ENCODE measurements around the gene ACACB.
"Not testable (repeated sequence)": the region's sequence is repeated elsewhere in the genome, so short reads cannot be mapped to it uniquely, and the experiment has no call there.

The ACACB gene

GRCh38 chr12:109144224-109144623 lies 27.8 kb downstream of the ACACB start:
- no peak for DNase-seq

- DNase-seq: not testable (repeated sequence)
Measured at GRCh38 chr12:109147126-109147525, 30.7 kb downstream of the ACACB start.

- peak in 1 of 2 donors; percentile 30 for DNase-seq
Measured at GRCh38 chr12:109147954-109148353, 31.6 kb downstream of the ACACB start.

- DNase-seq: no peak
Measured at GRCh38 chr12:109150124-109150640, 33.8 kb downstream of the ACACB start.

GRCh38 chr12:109151457-109151856 lies 35.1 kb downstream of the ACACB start:
- DNase-seq: no peak

GRCh38 chr12:109153821-109154441 lies 37.5 kb downstream of the ACACB start:
- no peak for DNase-seq

- peak; percentile 70 to 81 for DNase-seq
Measured at GRCh38 chr12:109154451-109155438, 38.4 kb downstream of the ACACB start.

- DNase-seq: no peak
Measured at GRCh38 chr12:109156036-109156435, 39.6 kb downstream of the ACACB start.

- no peak for DNase-seq
Measured at GRCh38 chr12:109156586-109156985, 40.2 kb downstream of the ACACB start.

- DNase-seq: no peak
Measured at GRCh38 chr12:109157986-109158385, 41.6 kb downstream of the ACACB start.

GRCh38 chr12:109160433-109160832 lies 44.0 kb downstream of the ACACB start:
- DNase-seq: no peak

- DNase-seq: no peak
Measured at GRCh38 chr12:109160873-109161272, 44.5 kb downstream of the ACACB start.

GRCh38 chr12:109162551-109162950 lies 46.2 kb downstream of the ACACB start:
- no peak for DNase-seq

GRCh38 chr12:109163167-109163566 lies 46.8 kb downstream of the ACACB start:
- DNase-seq: no peak

GRCh38 chr12:109165599-109165998 lies 49.2 kb downstream of the ACACB start:
- no peak for DNase-seq

GRCh38 chr12:109166371-109166770 lies 50.0 kb downstream of the ACACB start:
- no peak for DNase-seq

GRCh38 chr12:109167781-109168180 lies 51.4 kb downstream of the ACACB start:
- no peak for DNase-seq

- no peak for DNase-seq
Measured at GRCh38 chr12:109169262-109169661, 52.9 kb downstream of the ACACB start.

- no peak for DNase-seq
Measured at GRCh38 chr12:109169686-109170085, 53.3 kb downstream of the ACACB start.

GRCh38 chr12:109170324-109170723 lies 53.9 kb downstream of the ACACB start:
- DNase-seq: no peak

GRCh38 chr12:109172787-109173186 lies 56.4 kb downstream of the ACACB start:
- not testable (repeated sequence) for DNase-seq

- DNase-seq: no peak
Measured at GRCh38 chr12:109173443-109174240, 57.3 kb downstream of the ACACB start.

GRCh38 chr12:109174468-109174867 lies 58.1 kb downstream of the ACACB start:
- DNase-seq: no peak

Measured in hippocampal formation (tissue), 2 donors.